Stimulated activated CD8-positive, alpha-beta memory T cell treated with anti-CD3 and anti-CD28 coated beads, Interleukin-2, amount 100 ng/mL, for 48 hours (primary cell): ENCODE measurements around the gene UROC1.
"Not testable (repeated sequence)": the region's sequence is repeated elsewhere in the genome, so short reads cannot be mapped to it uniquely, and the experiment has no call there.

Experiments used
- DNase-seq, 2 donors: peaks; one replicate each; pipeline ENCODE4 v3.0.0-alpha.2; 2020; ENCODE audit warnings: low read depth in 2 of 2

UROC1 gene

GRCh38 chr3:126547721-126548120 lies 30.1 kb upstream of the UROC1 start:
- no peak for DNase-seq

- DNase-seq: no peak
Measured at GRCh38 chr3:126546549-126547239, 29.1 kb upstream of the UROC1 start.

DNA sequence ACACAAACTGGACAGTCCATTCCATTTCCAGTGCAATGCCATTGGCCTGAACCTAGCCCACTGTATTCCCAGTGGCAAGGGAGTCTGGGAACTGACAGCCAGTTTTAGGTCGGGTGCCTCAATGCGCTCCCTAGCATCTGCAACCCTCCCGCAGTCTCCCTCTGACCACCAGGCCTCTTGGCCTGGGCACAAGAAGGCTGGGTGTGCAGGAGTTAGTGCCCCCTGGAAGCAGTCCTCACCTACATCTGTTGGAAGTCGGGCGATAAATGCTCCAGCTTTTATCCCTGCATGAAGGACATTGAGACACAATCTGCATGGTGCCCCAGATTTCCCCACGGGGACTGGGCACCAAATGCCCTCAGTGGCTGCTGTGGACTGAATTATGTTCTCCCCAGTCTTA lies 28.4 kb upstream of the UROC1 start:
- DNase-seq: no peak

- no peak for DNase-seq
Measured at GRCh38 chr3:126545544-126545943, 28.0 kb upstream of the UROC1 start.

DNA sequence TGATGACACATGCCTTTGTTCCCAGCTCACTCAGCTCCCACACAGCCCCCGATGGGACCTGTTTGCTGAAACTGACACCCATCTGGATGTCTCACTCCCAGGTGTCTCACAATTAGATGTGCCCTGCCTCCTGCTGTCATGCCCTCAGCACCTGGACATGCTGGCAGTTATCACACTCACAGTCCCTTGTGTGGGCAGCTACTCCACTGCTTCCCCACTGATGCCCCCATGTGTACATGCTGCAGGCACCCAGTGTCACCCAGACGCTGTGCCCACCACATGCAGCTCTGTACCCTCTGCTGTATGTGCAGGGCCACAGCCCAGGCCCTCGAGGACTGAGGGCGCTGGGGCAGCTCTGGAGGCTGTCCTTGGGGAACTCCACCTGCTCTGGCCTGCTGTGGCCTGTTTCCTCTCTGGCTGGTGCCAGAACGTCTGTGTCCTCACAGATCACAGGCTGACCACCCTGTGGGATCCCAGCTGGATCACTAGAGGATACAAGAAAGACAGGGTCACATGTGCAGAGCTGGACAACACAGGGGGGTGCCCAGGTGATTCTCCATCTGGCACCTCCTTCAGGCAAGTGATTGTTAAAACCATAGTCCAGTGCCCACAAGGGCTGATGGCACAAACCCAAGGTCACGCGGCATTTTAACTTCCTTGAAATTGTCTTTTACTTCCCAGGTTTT lies 27.2 kb upstream of the UROC1 start:
- no peak for DNase-seq

- no peak for DNase-seq
Measured at GRCh38 chr3:126543457-126544061, 26.0 kb upstream of the UROC1 start.

- no peak for DNase-seq
Measured at GRCh38 chr3:126542340-126543241, 25.0 kb upstream of the UROC1 start.

DNA sequence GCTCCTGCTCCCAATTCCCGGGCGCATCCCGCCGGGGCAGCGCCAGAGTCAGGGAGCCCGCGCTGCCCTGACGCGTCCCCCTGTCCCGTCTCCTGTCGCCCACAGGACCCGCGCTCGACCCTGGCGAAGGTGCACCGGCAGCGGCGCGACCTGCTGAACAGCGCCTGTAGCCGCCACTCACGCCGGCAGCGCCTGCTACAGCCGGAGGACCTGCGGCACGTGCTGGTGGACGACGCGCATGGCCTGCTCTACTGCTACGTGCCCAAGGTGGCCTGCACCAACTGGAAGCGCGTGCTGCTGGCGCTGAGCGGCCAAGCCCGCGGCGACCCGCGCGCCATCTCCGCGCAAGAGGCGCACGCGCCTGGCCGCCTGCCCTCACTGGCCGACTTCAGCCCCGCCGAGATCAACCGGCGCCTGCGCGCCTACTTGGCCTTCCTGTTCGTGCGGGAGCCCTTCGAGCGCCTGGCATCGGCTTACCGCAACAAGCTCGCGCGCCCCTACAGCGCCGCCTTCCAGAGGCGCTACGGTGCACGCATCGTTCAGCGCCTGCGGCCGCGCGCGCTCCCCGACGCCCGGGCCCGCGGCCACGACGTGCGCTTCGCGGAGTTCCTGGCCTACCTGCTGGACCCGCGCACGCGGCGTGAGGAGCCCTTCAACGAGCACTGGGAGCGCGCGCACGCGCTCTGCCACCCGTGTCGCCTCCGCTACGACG lies 24.2 kb upstream of the UROC1 start:
- DNase-seq: no peak

GRCh38 chr3:126540951-126541627 lies 23.5 kb upstream of the UROC1 start:
- no peak for DNase-seq

- no peak for DNase-seq
Measured at GRCh38 chr3:126540342-126540849, 22.8 kb upstream of the UROC1 start.

- no peak for DNase-seq
Measured at GRCh38 chr3:126539558-126540250, 22.1 kb upstream of the UROC1 start.

GRCh38 chr3:126538966-126539365 lies 21.4 kb upstream of the UROC1 start:
- DNase-seq: no peak

DNA sequence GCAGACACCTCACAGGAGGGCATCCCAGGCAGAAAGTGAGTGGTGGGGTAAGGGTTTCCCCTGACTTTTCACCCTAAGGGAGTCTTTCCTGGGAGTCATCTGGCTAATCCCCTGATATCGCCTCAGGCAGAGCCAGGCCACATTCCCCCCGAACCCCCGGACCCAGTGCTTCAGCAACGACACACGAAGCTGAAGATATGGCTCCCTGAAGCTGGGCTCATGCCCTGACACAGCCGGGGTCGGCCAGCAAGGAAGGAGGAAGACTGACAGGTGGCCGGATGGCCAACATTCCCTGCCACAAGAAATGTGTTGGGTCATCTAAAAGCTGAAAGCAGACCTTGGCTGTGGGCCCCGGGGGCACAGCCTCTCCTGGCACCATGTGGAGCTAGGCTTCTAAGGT lies 20.7 kb upstream of the UROC1 start:
- DNase-seq: no peak

GRCh38 chr3:126537730-126538281 lies 20.2 kb upstream of the UROC1 start:
- no peak for DNase-seq

DNA sequence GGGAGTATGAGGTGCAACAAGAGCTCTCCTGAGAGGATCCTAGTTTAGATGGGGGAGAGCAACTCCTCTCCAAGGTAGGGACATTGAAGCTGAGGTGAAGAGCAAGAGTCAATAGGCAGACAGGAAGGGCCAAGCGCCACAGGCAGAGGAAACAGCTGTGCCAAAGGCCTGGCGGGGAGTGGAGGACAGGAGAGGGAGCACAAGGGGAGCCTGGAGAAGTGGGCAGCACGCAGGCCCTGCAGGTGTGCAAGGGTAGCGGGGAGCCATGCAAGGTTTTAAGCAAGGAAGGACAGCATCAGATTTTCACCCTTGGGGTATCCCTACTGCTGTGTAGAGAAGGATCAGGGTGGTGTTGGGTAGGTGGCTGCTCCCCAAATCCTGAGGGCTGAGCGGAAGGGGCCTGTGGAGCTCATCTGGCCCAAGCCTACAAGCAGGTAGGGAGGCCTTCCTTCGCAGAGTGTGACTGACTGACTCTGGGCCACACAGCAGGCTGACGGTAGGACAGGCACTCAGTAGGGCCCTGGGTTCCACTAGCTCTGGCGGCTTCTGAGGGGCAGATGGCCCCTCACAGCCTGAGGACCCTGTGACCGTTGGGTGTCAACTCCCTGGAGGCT lies 19.6 kb upstream of the UROC1 start:
- no peak for DNase-seq

GRCh38 chr3:126536126-126536525 lies 18.6 kb upstream of the UROC1 start:
- no peak for DNase-seq

DNA sequence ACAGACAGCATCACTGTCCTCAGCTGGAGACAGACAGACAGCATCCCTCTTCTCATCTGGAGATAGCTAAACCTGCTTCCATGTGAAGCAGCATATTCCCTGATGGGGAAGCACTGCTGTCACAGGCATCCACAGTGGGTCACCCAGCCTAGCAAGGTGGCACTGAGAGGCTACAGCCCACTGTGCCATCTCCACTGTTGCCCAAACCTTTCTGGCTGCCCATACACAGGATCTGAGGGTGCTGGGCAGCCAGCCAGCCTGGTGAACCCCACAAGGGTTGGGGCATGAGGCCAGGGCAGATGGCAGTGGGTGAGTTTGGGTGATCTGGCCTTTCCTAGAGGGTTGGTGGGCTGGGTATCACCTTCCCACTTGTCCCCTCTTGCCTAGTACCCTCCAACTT lies 18.1 kb upstream of the UROC1 start:
- DNase-seq: no peak

- not testable (repeated sequence) for DNase-seq
Measured at GRCh38 chr3:126534716-126535115, 17.1 kb upstream of the UROC1 start.

DNA sequence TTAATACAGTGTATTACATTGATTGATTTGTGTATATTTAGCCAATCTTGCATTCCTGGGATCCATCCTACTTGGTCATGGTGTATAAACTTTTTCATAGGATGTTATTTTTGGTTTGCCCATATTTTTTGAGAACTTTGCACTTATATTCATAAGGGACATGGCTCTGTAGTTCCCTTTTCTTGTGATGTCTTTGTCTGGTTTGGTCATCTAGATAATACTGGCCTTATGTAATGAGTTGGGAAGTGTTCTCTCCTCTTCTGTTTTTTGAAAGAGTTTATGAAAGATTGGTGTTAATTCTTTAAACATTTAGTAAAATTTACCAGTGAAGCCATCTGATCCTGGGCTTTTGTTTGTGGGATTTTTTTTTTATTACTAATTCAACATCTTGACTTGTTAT lies 15.9 kb upstream of the UROC1 start:
- no peak for DNase-seq

GRCh38 chr3:126531051-126531330 lies 13.4 kb upstream of the UROC1 start:
- DNase-seq: no peak
